Measurements from ENCODE around the gene TUBB6.
A peak's percentile ranks its signal among the peaks of the same experiment; 100 is the strongest.

The TUBB6 gene

GRCh38 chr18:12315911-12316310, 7.9 kb downstream of the TUBB6 start:
- no peak for DNase-seq

- DNase-seq, result peak; percentile 59
Observed at GRCh38 chr18:12317664-12318333, 9.8 kb downstream of the TUBB6 start.

- no peak for DNase-seq
Observed at GRCh38 chr18:12318334-12318697, 10.3 kb downstream of the TUBB6 start.

- DNase-seq, result no peak
Observed at GRCh38 chr18:12318857-12319256, 10.8 kb downstream of the TUBB6 start.

- no peak for DNase-seq
Observed at GRCh38 chr18:12321333-12321732, 13.3 kb downstream of the TUBB6 start.

GRCh38 chr18:12324991-12325725, 17.1 kb downstream of the TUBB6 start:
- no peak for DNase-seq

- DNase-seq, result no peak
Observed at GRCh38 chr18:12325726-12326245, 17.7 kb downstream of the TUBB6 start.

GRCh38 chr18:12326711-12327460, 18.8 kb downstream of the TUBB6 start:
- no peak for DNase-seq

- DNase-seq, result peak; percentile 85
Observed at GRCh38 chr18:12327510-12328178, 19.6 kb downstream of the TUBB6 start.

GRCh38 chr18:12328179-12328823, 20.3 kb downstream of the TUBB6 start:
- DNase-seq, result peak; percentile 19

GRCh38 chr18:12329125-12329698, 21.2 kb downstream of the TUBB6 start:
- DNase-seq, result no peak

GRCh38 chr18:12330766-12331165, 22.7 kb downstream of the TUBB6 start:
- DNase-seq, result no peak

- DNase-seq, result no peak
Observed at GRCh38 chr18:12333506-12334290, 25.7 kb downstream of the TUBB6 start.

- no peak for DNase-seq
Observed at GRCh38 chr18:12334366-12334808, 26.3 kb downstream of the TUBB6 start.

- no peak for DNase-seq
Observed at GRCh38 chr18:12334863-12335262, 26.8 kb downstream of the TUBB6 start.

- no peak for DNase-seq
Observed at GRCh38 chr18:12335503-12335902, 27.5 kb downstream of the TUBB6 start.

GRCh38 chr18:12336171-12336613, 28.2 kb downstream of the TUBB6 start:
- no peak for DNase-seq

- DNase-seq, result peak; percentile 71
Observed at GRCh38 chr18:12336887-12337286, 28.8 kb downstream of the TUBB6 start.

- no peak for DNase-seq
Observed at GRCh38 chr18:12338382-12338781, 30.3 kb downstream of the TUBB6 start.

- DNase-seq, result no peak
Observed at GRCh38 chr18:12340945-12341660, 33.1 kb downstream of the TUBB6 start.
